CD4-positive, alpha-beta T cell treated with Interleukin-1 beta for 1 hour (primary cell): ENCODE measurements around the gene ZC3H7A.

Experiments
- DNase-seq, 2 donors: peaks; one replicate each; pipeline ENCODE4 v3.0.0-alpha.2; 2020 to 2022

ZC3H7A gene

GRCh38 chr16:11734653-11735043, 62.4 kb downstream of the ZC3H7A start:
- no peak for DNase-seq

GRCh38 chr16:11734025-11734652, 62.9 kb downstream of the ZC3H7A start:
- no peak for DNase-seq

GRCh38 chr16:11731222-11731621, 65.8 kb downstream of the ZC3H7A start:
- no peak for DNase-seq

GRCh38 chr16:11729787-11730186, 67.3 kb downstream of the ZC3H7A start:
- DNase-seq: no peak

GRCh38 chr16:11727796-11728543, 69.1 kb downstream of the ZC3H7A start:
- no peak for DNase-seq

- DNase-seq: no peak
Observed at GRCh38 chr16:11726008-11726407, 71.0 kb downstream of the ZC3H7A start.

GRCh38 chr16:11725457-11725856, 71.6 kb downstream of the ZC3H7A start:
- DNase-seq: no peak

GRCh38 chr16:11722468-11722808, 74.6 kb downstream of the ZC3H7A start:
- no peak for DNase-seq

GRCh38 chr16:11721781-11722467, 75.1 kb downstream of the ZC3H7A start:
- no peak for DNase-seq

GRCh38 chr16:11719762-11720161, 77.3 kb downstream of the ZC3H7A start:
- DNase-seq: no peak

GRCh38 chr16:11719171-11719570, 77.9 kb downstream of the ZC3H7A start:
- no peak for DNase-seq

GRCh38 chr16:11717811-11718210, 79.2 kb downstream of the ZC3H7A start:
- DNase-seq: no peak

GRCh38 chr16:11716336-11716735, 80.7 kb downstream of the ZC3H7A start:
- DNase-seq: no peak

GRCh38 chr16:11715246-11715947, 81.7 kb downstream of the ZC3H7A start:
- DNase-seq: no peak

GRCh38 chr16:11712122-11712521, 84.9 kb downstream of the ZC3H7A start:
- no peak for DNase-seq

GRCh38 chr16:11711662-11712061, 85.4 kb downstream of the ZC3H7A start:
- DNase-seq: no peak

- no peak for DNase-seq
Observed at GRCh38 chr16:11708421-11708820, 88.6 kb downstream of the ZC3H7A start.

GRCh38 chr16:11707679-11708197, 89.3 kb downstream of the ZC3H7A start:
- DNase-seq: no peak

- DNase-seq: no peak
Observed at GRCh38 chr16:11706180-11706742, 90.8 kb downstream of the ZC3H7A start.

- DNase-seq: no peak
Observed at GRCh38 chr16:11705311-11706025, 91.6 kb downstream of the ZC3H7A start.
